Suppressor macrophage treated with lipopolysaccharide for 4 hours (primary cell): ENCODE results near the gene ST6GALNAC4.

Experiments
- DNase-seq: peaks from one replicate; pipeline ENCODE4 v3.0.0-alpha.2; 2020

The ST6GALNAC4 gene, protein sequence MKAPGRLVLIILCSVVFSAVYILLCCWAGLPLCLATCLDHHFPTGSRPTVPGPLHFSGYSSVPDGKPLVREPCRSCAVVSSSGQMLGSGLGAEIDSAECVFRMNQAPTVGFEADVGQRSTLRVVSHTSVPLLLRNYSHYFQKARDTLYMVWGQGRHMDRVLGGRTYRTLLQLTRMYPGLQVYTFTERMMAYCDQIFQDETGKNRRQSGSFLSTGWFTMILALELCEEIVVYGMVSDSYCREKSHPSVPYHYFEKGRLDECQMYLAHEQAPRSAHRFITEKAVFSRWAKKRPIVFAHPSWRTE

DNA sequence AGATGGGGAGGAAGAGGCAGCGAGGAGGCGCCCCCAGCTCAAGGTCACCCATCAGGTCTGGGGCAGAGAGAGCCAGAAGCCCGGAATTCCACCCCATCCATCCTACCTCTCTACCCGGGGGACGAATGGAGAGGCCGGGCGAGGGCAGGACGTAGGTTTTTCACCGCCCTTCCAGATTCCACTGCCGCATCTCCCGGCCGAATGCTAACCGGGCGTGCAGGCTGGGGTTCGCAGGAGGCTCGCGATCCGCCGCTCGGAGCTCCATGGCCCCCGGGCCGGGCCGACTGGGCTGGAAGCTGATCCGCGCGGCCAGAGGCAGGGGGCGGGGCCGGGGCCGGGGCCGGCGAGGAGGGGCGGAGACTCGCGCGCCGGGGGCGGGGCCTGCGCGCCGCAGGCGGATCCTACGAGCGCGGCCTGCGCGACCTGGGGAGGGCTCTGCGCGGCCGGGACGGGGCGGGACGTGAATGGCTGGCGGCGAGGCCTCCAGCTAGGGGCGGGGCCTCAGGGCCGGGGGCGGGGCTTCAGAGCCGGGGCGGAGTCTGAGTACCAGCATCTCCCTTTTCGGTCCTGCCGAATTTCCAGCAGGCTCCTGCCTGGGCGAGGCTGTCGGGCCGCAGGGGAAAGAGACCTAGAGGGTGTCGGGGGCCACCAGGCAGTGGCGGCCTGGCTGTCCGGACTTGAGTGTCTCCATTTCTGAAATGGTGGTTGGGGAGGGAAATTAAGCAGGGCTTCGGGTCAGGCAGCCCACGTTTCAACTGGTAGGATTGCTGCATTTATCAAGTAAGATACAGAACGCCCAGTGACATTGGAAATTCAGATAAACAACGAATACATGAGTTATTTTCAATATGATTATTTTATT is at the start of gene ST6GALNAC4:
Gene ST6GALNAC4 (minus strand): TSS at position 322 of the 862 bp plus-strand sequence. CDS start 622 bp downstream, outside the sequence.
- peak; percentile 98 for DNase-seq

DNA sequence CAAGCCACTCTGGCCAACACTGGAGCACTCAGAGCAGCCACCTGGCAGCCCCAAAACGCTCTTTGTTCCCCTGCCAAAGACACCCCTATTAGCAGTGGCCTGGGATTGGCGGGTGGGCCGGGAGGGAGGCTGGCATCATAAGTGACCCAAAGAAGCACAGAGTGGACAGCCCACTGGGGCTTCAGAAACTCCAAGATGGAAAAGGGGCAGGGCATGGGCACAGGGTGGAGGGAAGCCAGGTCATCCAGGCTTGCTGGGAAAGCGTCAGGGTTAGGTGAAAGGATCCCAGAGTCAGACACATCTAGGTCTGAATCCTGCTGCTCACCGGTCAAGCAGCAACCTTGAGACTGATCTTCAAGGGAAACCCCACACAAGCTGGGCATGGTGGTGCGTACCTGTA is 49.1 kb upstream of the ST6GALNAC4 start:
- DNase-seq: no peak

DNA sequence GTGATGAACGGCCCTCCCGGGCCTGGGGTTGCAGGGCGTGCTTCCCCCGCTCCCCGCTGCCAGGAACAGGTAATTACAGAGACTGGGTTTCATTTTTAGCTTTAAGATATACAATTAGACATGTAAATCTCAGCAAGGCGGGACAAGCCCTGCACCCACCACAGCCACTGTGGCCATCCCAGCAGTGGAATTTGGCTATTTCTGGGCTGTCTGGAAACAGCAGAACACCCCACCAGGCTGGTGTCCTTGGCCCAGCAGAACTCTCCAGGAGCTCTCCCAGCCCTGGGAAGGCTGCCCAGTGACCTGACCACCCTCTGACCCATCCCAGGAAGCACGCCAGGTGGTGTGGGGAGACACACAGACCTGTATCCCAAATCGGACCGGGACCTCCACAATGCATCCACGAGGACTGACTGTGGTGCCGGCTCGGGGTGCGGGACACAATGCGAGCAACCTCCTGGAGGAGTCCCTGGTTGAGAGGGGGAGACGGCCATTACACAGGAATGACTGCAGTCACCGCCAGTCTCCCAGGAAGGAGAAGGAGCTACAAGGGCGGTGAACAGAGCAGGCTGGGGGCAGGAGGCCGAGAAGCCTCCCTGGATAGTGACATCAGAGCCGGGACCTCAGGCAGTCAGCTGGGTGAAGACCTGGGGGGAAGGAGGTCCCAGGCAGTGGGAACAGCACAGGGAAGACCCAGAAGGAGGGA is 46.7 kb upstream of the ST6GALNAC4 start:
- DNase-seq: no peak

DNA sequence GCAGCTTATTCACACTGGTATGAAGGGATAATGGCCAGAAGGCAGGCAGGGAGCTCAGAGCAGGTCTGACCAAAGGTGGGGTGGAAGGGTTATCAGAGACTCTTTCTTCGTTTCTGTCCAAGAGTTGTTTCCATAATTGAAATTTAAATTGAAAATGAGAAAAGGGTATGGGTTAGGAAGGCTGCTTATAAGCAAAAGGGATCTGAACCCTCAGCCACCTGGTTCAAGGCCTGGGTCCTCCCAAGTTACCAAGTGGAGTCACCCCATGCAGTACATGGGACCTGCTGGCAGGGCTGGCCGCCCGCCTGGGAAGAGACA is 46.2 kb upstream of the ST6GALNAC4 start:
- no peak for DNase-seq

DNA sequence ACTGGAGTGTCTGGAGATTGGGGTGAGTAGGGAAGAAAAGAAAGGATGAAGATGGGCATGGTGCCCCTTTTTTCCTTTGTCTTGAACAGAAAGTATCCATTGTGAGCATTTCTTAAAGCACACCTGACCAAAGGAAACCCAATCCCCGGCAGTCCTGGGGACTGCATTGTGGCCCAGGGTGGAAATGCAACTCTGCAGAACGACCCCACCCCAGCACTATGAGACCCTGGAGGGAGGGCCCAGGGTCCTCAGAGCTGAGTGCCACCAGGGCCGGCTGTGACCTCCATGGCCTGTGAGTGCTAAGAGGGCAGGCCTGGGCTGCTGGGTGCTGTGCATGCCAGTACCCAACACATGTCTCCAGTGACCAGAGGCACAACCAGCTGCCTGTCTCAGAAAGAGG is 45.4 kb upstream of the ST6GALNAC4 start:
- DNase-seq: no peak

DNA sequence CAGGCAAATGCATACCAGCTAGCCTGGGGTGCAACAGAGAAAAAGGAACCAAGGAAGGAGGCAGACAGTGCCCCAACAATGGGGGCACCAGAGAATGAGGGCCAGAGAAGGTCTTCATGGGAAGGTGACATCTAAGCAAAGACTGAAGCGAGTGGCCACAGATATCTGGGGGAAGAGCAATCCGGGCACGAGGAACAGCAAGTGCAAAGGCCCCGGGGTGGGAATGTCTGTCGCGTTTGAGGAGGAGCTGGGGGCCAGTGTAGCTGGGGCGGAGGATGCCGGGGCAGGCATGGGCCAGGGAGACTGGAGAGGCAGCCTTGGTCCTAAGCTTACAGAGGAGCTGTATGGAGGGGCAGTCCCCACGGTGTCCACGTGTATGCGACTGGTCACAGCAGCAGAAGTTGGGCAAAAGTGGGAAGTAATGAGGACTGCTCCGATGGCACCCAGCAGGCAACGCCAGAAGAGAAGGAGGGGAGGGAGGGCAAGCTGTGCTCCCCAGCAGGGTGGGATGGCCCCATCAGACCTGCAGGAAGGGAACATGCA is 44.8 kb upstream of the ST6GALNAC4 start:
- peak; percentile 46 for DNase-seq

DNA sequence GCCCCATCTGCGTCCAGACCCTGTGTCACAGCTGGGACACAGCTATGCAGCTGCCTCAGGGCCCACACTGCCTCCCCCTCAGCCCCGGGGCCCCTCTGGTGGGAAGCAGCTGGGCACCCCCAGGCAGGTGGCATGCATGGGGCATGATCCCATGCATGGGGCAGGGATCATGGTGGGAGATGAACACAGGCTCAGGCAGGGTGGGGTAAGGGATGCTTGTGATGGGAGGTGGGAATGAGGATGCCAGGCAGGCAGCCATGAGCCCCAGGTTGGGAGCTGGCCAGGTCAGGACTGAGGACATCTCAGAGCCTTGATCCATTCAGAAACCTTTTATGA is 44.3 kb upstream of the ST6GALNAC4 start:
- no peak for DNase-seq

DNA sequence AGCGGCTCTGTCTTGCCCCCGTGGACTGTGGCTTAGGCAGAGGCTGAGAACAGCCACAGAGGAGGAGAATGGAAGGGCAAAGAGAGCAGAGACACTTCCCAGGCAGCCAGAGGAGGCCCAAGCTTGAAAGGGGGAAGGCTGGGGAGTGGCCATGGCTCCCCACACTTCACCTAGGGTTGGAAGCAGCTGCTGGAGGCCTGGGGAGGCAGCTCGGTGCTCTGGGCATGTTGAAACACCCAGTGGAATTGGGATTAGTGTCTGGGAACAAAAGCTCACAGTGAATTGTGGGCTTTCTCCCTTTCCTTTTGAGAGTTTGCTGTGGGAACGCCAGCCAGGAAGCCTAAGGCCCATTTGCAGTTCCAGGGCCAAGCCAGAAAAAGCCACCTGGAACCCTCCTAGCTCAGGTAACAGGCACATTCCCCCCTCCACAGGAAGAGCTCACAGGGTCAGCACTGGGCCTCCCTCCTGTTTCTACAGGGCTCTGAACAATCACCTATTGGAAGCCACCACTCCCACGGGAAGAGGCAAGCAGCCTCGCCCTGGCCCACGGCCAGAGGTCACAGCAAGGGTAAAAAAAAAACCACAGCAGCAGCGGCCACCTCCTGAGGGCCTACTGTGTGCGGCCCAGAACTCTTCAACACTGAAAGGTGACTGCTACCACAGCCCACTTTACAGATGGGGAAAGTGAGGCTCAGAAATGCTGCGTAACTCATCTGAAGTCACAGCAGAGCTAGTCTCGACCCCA is 43.7 kb upstream of the ST6GALNAC4 start:
- DNase-seq: no peak

DNA sequence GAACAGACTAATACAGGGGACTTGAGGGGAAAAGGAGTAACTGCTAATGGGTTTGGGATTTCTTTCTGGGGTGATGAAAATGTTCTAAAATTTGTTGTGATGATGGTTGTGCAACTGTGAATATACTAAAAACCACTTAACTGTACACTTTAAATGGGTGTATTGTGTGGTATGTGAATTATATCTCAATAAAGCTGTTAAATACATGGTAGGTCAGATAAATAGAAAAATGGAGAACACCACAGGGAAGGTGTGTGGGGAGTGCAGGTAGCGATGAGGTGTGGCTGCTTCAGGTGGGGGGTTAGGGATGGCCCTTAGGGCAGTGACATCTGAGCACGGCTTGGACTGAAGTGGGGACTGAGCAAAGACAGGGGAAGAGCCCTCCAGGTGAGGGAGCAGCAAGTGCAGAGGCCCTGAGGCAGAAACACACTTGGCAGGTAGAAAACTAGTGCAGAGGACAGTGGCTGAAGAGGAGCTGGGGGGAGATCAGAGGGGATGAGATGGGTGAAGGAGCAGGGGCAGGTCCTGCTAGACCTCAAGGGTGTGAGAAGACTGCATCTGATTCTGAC is 43.1 kb upstream of the ST6GALNAC4 start:
- DNase-seq: no peak

DNA sequence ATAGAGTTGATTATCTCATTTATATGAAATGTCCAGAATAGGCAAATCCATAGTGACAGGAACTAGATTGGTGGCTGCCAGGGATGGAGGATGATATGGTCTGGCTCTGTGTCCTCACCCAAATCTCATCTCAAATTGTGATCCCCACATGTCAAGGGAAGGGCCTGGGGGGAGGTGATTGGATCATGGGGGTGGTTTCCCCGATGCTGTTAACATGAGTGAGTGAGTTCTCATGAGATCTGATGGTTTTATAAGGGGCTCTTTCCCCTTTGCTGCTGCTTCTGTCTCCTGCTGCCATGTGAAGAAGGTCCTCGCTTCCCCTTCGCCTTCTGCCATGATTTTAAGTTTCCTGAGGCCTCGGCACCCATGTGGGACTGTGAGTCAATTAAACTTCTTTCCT is 42.6 kb upstream of the ST6GALNAC4 start:
- DNase-seq: no peak

DNA sequence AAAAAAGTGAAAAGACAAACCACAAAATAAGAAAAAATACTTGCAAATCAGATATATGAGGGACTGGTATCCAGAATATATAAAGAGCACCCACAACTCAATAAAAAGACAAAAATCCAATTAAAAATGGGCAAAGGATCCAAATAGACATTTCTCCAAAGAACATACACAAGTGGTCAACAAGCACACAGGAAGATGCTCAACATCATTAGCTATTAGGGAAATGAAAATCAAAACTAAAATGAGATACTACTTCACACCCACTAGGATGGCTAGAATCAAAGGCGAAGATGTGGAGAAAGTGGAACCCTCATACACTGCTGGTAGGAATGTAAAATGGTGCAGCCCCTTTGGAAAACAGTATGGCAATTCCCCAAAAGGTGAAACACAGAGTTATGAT is 41.9 kb upstream of the ST6GALNAC4 start:
- DNase-seq: no peak

DNA sequence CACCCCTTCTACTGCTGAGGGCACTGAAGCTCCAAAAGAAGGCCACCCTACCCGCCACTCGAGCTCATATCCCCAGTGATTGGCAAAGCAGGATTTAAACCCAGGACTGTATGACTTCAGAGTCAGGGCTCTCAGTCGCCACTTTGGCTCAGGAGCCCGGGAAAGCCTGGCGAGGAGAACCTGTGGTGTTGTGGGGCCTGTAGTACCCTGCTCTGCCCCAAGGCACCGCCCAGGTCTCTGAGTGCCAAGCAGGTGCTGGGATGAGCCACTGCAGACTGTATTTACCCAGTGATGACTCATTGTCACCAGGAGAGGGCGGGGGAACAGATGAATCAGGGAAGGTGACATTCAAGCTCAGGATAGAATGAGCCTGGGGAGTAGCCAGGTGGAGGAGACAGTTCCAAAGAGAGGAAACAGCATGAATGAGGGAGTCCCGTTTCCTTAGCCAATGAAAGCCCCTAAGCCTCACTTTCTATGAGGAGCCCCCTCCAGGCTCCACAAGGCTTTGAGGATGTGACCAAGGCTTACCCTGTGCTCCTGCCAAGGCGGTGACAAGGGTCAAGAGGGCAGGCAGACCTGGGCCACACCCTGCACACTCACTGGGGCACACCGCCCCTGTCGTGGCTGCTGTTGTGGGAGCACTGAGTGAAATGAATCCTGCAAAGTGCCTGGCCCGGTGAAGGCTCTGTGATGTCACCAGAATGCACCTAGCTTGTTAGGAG is 38.6 kb upstream of the ST6GALNAC4 start:
- no peak for DNase-seq

DNA sequence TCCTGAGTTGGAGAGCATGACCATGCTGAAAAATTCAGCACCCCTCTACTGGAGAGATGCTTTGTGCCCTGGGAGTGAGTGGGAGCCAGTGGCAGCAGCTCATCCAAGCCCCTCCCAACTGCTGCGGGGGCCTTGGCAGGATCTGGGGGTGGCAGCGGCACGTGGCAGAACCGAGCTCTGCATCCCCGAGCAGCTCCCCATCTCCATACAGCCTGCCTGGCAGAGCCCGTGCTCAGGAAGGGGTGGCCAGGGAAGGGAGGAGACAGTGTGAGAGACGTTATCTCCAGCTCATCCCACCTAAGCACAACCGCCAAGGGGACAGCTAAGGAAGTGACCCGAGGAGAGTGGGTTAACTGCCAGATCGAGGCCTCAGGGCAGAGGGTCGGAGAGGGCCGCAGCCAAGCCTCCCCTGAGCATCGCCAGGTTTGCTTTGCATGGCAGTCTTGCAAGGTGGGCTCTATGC is 38.0 kb upstream of the ST6GALNAC4 start:
- no peak for DNase-seq

DNA sequence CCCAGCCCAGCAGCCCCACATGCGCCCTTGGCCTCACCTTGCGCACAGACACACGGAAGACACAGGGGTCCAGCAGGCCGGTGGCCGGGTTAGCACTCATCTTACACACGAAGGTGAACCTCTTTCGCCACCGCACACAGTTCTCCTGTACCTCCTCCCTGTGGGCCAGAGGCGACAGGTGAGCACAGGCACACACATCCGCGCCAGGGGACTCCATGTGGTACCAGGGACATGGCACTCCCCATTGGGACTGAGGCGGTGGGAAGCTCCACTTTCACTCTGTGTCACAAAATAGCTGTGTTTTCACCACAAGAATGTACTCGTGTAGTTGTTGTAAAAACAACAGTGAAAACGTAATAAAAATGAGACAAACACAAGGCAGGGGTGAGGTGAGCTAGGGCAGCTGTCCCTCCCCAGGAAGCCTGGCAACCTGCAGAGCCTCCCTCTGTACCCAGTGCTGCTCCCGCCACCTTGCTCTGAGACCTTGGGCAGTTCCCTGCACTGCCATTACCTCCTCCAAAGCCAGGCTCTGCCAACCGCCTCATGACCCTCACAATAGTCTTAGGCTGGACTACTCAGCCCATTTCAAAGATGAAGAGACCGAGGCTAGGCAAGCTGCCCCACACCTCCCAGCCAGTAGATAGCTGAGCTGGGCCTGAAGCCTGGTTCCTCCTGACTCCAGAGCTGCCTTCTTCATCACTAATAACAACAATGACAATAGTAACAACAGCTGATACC is 37.1 kb upstream of the ST6GALNAC4 start:
- DNase-seq: no peak

DNA sequence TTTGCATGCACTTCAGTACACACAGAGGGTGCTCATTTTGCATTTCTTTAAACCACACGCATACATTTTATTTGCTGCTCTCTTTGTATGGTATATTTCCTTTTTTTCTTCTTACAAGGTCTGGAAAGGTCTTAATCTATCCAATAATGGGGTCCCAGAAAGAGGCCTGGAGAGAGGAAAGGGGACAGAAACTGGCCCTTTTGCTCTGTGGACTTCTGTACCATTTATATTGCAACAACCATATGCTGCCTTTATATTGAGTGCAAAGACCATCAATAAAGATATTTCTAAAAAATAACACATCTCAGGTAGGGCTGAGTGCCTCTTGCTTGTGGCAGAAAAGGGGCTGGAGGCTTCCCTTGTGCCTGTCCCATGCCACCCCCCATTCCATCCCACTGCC is 36.3 kb upstream of the ST6GALNAC4 start:
- DNase-seq: no peak

DNA sequence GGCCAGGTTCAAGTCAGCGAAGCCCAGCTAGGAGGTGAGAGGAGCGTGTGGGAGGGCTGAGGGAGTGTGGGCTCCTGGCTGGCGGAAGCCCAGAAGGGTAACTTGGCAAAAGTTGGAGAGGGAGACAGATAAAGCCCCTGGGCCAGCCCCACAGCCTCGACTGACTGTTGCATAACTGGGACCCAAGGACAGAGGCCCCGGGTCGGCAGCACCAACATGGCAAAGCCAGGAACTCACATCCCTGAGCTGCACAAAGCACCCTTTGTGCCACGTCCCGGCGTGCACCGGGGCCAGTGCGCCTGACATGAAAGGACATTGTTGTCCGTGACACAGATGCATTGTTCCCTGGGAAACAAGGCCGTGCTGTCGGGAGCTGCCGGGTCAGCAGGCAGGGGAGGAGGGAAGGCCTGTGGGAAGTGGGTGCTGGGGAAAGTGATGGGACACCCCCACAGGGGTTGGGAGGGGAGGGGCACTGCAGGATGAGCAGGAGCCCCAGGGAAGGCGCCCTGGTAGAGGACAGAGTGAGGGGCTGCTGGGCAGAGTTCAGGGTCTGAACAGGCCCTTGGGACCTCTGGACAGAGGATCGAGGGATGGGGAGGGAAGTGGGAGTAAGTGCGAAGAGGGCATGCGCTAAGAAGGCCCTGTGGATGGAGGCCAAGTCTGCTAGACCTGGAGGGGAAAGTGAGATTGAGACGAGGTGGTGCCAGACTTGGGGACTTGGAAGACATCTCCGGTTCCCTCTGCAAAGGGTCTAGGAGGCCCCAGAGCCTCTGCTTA is 33.9 kb upstream of the ST6GALNAC4 start:
- no peak for DNase-seq

DNA sequence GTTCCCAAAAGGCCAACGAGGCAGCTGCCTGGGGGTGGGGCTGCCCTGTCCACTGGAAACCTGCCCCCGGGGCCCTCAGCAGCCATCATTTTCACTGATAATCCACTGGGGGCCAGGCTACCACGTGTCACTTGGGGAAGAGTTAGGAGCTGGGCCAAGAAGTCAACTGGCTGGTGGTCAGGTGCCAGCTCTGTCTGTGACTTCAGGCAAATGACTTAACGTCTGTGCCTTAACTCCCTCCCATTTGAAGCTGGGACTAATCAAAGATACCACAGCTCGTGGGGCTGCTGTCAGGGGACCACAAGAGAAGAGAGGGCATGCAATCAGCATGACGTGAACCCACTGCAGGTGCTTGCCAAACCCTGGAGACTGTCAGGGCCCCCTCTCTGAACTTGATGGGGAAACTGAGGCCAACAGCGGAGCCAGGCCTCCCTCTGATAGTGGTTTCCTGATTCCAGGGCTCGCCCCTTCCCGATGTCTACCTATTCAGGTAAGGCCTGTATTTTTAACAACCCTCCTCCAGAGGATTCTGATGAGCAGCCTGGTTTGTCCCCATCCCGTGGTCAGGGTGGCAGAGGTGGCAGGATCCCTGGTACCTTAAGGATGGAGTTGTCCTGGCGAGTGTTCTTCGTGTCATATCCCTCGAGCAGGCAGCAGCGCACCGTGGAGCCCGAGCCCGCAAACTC is 33.1 kb upstream of the ST6GALNAC4 start:
- no peak for DNase-seq

DNA sequence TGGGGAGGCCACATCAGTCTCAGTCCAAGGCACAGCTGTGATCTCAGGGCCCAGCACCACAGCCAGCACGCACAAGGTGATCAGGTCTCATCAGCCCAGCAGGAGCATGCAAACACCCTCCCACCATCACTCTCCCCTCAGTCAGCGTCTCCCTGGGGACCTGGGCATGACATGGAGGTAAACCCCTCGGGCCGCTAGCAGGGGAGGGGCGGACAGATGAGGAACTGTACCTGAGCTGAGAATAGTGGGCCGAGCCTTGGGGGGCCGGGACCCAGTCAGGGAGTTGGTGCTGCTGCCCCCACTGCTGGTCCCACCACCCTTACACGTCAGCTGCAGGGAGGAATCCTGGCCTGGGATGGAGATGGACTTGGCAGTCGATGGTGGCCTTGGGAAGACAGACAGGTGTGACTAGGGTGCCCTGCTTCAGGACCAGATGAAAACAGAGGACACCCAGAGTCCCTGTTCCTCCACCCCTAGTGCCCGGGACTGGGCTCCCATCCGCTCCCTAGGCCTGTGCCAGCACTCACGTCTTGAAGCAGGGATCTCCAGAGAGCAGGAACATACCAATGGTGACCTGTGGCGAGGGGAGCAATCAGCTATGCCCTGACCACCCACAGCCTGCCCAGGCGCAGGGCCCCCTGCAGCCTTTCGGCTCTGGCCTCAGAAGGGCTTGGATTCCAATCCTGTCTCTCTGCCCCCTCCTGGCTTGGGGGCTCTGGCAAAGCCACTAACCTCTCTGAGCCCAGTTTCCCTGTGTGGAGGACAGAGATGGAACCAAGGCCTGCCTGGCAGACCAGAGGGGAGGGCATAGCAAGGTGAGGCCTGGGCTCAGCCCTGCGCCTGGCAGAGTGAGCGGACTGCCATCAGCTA is 31.2 kb upstream of the ST6GALNAC4 start:
- no peak for DNase-seq

DNA sequence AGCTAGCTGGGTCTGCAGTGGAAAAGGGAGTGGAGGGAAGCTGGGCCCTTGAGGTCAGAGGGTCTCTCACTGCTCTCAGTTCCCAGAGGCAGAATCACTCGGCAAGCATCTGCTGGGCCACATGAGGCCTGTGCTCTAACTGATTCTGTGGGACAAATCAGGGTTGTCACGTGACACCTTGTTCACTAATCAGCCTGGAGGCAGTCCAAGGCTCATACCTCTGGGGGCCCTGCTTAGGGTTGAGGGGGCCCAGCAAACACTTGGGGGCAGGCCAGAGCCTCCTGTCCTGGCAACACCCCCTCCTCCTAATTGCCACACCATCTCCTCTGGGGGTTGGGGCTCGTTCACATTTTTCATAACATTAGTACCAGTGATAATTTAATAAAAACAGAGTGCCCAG is 29.9 kb upstream of the ST6GALNAC4 start:
- DNase-seq: no peak
